ENCODE results near the gene LTBP2.

DNA sequence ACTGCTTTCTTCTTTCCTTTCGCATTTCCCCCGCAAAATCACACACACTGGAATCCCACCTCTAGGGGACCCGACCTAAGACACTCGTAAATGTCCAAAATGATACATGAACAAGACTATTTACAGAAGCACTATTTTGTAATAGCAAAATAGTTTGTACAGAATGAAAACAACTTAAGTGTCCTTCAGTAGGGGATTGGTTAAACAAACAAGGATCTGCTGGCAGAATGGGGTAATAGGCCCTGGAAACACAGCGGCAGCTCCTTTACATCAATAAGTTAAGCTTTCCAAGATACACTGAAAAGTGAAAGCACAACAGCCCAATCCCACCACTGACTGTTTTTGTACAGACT, 48.8 kb downstream of the LTBP2 start:
- TF ChIP-seq, protein P1, sequence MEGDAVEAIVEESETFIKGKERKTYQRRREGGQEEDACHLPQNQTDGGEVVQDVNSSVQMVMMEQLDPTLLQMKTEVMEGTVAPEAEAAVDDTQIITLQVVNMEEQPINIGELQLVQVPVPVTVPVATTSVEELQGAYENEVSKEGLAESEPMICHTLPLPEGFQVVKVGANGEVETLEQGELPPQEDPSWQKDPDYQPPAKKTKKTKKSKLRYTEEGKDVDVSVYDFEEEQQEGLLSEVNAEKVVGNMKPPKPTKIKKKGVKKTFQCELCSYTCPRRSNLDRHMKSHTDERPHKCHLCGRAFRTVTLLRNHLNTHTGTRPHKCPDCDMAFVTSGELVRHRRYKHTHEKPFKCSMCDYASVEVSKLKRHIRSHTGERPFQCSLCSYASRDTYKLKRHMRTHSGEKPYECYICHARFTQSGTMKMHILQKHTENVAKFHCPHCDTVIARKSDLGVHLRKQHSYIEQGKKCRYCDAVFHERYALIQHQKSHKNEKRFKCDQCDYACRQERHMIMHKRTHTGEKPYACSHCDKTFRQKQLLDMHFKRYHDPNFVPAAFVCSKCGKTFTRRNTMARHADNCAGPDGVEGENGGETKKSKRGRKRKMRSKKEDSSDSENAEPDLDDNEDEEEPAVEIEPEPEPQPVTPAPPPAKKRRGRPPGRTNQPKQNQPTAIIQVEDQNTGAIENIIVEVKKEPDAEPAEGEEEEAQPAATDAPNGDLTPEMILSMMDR (IDR thresholded peaks at IDR 0.05): no peak
- TF ChIP-seq POLR2A (IDR thresholded peaks at IDR 0.05): no peak

Measured in testis (tissue), 2 donors.